ENCODE results near the gene LRRFIP1.

LRRFIP1 gene

GRCh38 chr2:237615631-237616249 lies 11.6 kb upstream of the LRRFIP1 start:
- no peak for TF ChIP-seq CTCF (IDR thresholded peaks at IDR 0.05; ENCODE audit: borderline replicate concordance, control extremely low read depth, extremely low read depth, insufficient read depth, missing control alignments)
- no peak for DNase-seq (ENCODE audit: low spot score)
- in situ Hi-C loops (cut with MboI; ENCODE audit: low sequenced_read_pairs, unreplicated experiment) = no loop called here

- TF ChIP-seq CTCF (IDR thresholded peaks at IDR 0.05; ENCODE audit: borderline replicate concordance, control extremely low read depth, extremely low read depth, insufficient read depth, missing control alignments) = no peak
- DNase-seq (ENCODE audit: low spot score) = no peak
- in situ Hi-C loops (cut with MboI; ENCODE audit: low sequenced_read_pairs, unreplicated experiment) = no loop called here
These were observed 11.0 kb upstream of the LRRFIP1 start for GRCh38 chr2:237616373-237616733.

GRCh38 chr2:237616734-237617586 lies 10.4 kb upstream of the LRRFIP1 start:
- no peak for DNase-seq (ENCODE audit: low spot score)
- in situ Hi-C loops (cut with MboI; ENCODE audit: low sequenced_read_pairs, unreplicated experiment) = no loop called here
- no peak for TF ChIP-seq CTCF (IDR thresholded peaks at IDR 0.05; ENCODE audit: borderline replicate concordance, control extremely low read depth, extremely low read depth, insufficient read depth, missing control alignments)

- in situ Hi-C loops (cut with MboI; ENCODE audit: low sequenced_read_pairs, unreplicated experiment) = no loop called here
- TF ChIP-seq CTCF (IDR thresholded peaks at IDR 0.05; ENCODE audit: borderline replicate concordance, control extremely low read depth, extremely low read depth, insufficient read depth, missing control alignments) = no peak
- DNase-seq (ENCODE audit: low spot score) = no peak
These were observed 9.8 kb upstream of the LRRFIP1 start for GRCh38 chr2:237617587-237617982.

- in situ Hi-C loops (cut with MboI; ENCODE audit: low sequenced_read_pairs, unreplicated experiment) = no loop called here
- no peak for TF ChIP-seq CTCF (IDR thresholded peaks at IDR 0.05; ENCODE audit: borderline replicate concordance, control extremely low read depth, extremely low read depth, insufficient read depth, missing control alignments)
- DNase-seq (ENCODE audit: low spot score) = no peak
These were observed 8.9 kb upstream of the LRRFIP1 start for GRCh38 chr2:237618449-237618848.

- no peak for DNase-seq (ENCODE audit: low spot score)
- in situ Hi-C loops (cut with MboI; ENCODE audit: low sequenced_read_pairs, unreplicated experiment) = no loop called here
- no peak for TF ChIP-seq CTCF (IDR thresholded peaks at IDR 0.05; ENCODE audit: borderline replicate concordance, control extremely low read depth, extremely low read depth, insufficient read depth, missing control alignments)
These were observed 3.7 kb upstream of the LRRFIP1 start for GRCh38 chr2:237623428-237624403.
